Upper lobe of left lung (tissue), 6 donors: ENCODE data around the gene CACNA1F. TPM values are rescaled to one million over a fixed set of nuclear protein-coding genes. Genes with fewer than 3 reads are reported as not detected.

Experiments used
- ATAC-seq, 2 donors: fragments of 200-7000 bp; cut with Tn5 transposase; one replicate each; pipeline ENCODE4 v1.9.1; 2022; ENCODE audit warnings: mild to moderate bottlenecking in 2 of 2, moderate library complexity in 2 of 2; ENCODE audit not compliant: low FRiP score in 2 of 2
- DNase-seq, 2 donors: peaks; one replicate each; pipeline ENCODE4 v3.0.0-alpha.2; 2019 to 2020
- H3K27ac ChIP-seq, 4 donors: fragments of 200-600 bp; sonication (generic); one replicate each; pipeline ENCODE4 v1.5.1; 2016 to 2019
- H3K27me3 ChIP-seq, 4 donors: fragments of 200-600 bp; sonication (generic); one replicate each; pipeline ENCODE4 v1.5.1; 2017 to 2019
- H3K36me3 ChIP-seq, 4 donors: fragments of 200-600 bp; sonication (generic); one replicate each; pipeline ENCODE4 v1.5.1; 2016 to 2019
- H3K4me1 ChIP-seq, 4 donors: fragments of 200-600 bp; sonication (generic); one replicate each; pipeline ENCODE4 v1.5.1; 2018 to 2019
- H3K4me3 ChIP-seq, 4 donors: fragments of 200-600 bp; sonication (generic); one replicate each; pipeline ENCODE4 v1.5.1; 2017 to 2019; ENCODE audit warnings: mild to moderate bottlenecking in 2 of 4, moderate library complexity in 1 of 4
- H3K9me3 ChIP-seq, 4 donors: fragments of 200-600 bp; sonication (generic); one replicate each; pipeline ENCODE4 v1.5.1; 2018 to 2019
- EP300 ChIP-seq, 4 donors: sonication (generic); formaldehyde crosslinking; IDR thresholded peaks; one replicate each; pipeline ENCODE4 v1.5.1; 2017; ENCODE audit warnings: antibody characterized with exemption in 4 of 4, control low read depth in 2 of 4
- POLR2A ChIP-seq, 4 donors: fragments of 450-650 bp; IDR thresholded peaks; one replicate each; pipeline ENCODE4 v1.5.1; 2016 to 2017; ENCODE audit warnings: antibody characterized with exemption in 4 of 4, mild to moderate bottlenecking in 2 of 4
- POLR2AphosphoS5 ChIP-seq, 2 donors: sonication (generic); formaldehyde crosslinking; IDR thresholded peaks; one replicate each; pipeline ENCODE4 v1.5.1; 2017; ENCODE audit warnings: antibody characterized with exemption in 2 of 2
- WGBS, 2 donors: methylation state at CpG; one replicate each; pipeline ENCODE4 v1.1.5; 2017 to 2018; 5-methylcytosine and 5-hydroxymethylcytosine counted together
- total RNA-seq, 6 donors: library from RNA; depleted of rRNA in 4 of 6; stranded (reverse); fragments of >200 nt in 4 of 6; gene quantifications; one replicate each; pipeline versions ENCODE4 v1.1.0 to v1.2.1, GENCODE V29; 2016 to 2021
- TF ChIP-seq, protein P1 (sequence below), 6 experiments: fragments of 450-650 bp in 4 of 6; fragments of 200-600 bp in 2 of 6; sonication (generic) in 2 of 6; IDR thresholded peaks; one replicate each; pipeline ENCODE4 v1.5.1; 2016 to 2019; ENCODE audit warnings: antibody characterized with exemption in 6 of 6
- donor health status: DM: no; HTN: no; CAD: no; lungs with moderate emphysema.
- donor health status: DM: no; HTN: yes; CAD: no; lungs with severe emphysema.

Gene CACNA1F
- total RNA-seq, 6 donors from 2014 or later, result 0.46 to 6.3 (median 1.7) TPM

DNA sequence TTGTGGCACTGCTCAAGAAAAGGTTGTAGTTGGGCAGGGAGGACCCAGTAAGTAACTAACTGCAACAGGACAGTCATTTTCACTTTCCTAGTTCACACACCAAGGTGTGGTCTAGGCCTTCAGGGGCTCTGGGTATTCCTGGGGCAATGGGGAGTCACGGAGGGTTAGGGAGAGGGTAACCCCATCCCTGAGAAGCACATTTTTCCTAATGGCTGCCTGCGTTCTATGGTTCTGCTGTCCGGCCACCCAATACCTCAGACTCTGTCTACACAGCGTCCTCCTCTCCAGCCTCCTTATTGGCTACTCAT is 35.5 kb upstream of the CACNA1F start:
- Histone ChIP-seq H3K27me3 (no peaks in the 10 kb centered on the region), H3K4me3 (peak overlapping the region; percentile 8 to 85 (median 60)), H3K9me3 (peaks cover 0 to 7% (median 0%) of the 10 kb centered on the region in 4 donors), H3K36me3 (no peaks in the 10 kb centered on the region), H3K27ac (peak overlapping the region; percentile 83 to 96 (median 93)), H3K4me1 (peaks cover 7 to 30% (median 20%) of the 10 kb centered on the region in 4 donors)
- no peak for DNase-seq
- no peak for ATAC-seq
- WGBS, 2 donors, result 8 to 37% methylated on average over 2 to 4 of the region's 4 CpGs
- TF ChIP-seq POLR2AphosphoS5 (IDR thresholded peaks at IDR 0.05), result no peak
- no peak for TF ChIP-seq EP300 (IDR thresholded peaks at IDR 0.05)
- no peak for TF ChIP-seq POLR2A (IDR thresholded peaks at IDR 0.05)
- TF ChIP-seq, protein P1, sequence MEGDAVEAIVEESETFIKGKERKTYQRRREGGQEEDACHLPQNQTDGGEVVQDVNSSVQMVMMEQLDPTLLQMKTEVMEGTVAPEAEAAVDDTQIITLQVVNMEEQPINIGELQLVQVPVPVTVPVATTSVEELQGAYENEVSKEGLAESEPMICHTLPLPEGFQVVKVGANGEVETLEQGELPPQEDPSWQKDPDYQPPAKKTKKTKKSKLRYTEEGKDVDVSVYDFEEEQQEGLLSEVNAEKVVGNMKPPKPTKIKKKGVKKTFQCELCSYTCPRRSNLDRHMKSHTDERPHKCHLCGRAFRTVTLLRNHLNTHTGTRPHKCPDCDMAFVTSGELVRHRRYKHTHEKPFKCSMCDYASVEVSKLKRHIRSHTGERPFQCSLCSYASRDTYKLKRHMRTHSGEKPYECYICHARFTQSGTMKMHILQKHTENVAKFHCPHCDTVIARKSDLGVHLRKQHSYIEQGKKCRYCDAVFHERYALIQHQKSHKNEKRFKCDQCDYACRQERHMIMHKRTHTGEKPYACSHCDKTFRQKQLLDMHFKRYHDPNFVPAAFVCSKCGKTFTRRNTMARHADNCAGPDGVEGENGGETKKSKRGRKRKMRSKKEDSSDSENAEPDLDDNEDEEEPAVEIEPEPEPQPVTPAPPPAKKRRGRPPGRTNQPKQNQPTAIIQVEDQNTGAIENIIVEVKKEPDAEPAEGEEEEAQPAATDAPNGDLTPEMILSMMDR (IDR thresholded peaks at IDR 0.05), result no peak

DNA sequence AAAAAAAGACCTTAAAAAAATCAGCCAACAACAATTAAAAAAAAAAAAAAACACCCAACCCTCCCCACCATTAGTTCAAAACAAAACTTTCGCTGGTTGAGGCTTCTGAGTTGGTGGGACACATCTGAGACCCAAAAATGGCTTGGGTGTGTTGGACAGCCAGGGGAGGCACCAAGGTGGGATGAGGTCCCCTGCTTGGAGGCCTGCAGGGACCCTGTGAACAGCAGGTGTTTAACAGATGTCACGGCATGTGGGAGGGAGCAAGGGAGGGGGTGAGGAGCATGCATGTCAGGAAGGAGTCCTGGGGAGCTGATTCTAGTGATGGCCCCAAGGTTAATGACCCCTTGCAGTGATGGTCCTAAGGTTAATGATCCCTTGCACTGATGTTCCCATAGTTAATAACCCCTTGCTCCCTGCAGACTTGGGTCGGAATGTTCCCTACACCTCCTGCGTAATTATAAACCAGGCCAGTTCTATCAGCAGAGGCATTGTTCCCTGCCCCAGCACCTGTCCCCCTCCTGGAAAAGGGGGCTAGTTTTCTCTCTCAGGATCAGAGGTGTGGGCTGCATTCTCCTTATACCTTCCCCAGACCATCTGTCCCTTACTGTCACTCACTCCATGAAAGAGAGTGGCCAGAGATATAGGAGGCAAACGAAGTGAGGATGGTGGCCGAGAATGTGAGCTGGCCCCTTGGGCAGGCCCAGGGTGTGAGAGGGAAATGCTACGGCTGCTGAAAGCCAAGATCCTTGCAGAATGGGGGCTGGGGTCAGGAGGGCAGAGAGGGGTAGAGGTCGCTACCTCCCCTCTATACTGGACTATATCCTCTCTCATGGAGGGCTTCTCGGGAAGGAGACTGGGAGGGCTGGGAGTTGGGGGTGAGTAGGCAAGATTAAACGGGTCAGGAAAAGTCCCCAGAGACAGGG is 33.6 kb upstream of the CACNA1F start:
- Histone ChIP-seq H3K27me3 (no peaks in the 10 kb centered on the region), H3K36me3 (no peaks in the 10 kb centered on the region), H3K9me3 (peaks cover 0 to 7% (median 0%) of the 10 kb centered on the region in 4 donors), H3K4me1 (peaks cover 0 to 16% (median 14%) of the 10 kb centered on the region in 4 donors), H3K4me3 (no peak overlapping the region), H3K27ac (no peak overlapping the region)
- no peak for TF ChIP-seq POLR2AphosphoS5 (IDR thresholded peaks at IDR 0.05)
- TF ChIP-seq POLR2A (IDR thresholded peaks at IDR 0.05), result no peak
- TF ChIP-seq, protein P1 (IDR thresholded peaks at IDR 0.05), result no peak
- no peak for TF ChIP-seq EP300 (IDR thresholded peaks at IDR 0.05)
- no peak for DNase-seq
- WGBS, 2 donors, result 85 to 90% methylated on average over 8 to 10 of the region's 10 CpGs
- no peak for ATAC-seq

DNA sequence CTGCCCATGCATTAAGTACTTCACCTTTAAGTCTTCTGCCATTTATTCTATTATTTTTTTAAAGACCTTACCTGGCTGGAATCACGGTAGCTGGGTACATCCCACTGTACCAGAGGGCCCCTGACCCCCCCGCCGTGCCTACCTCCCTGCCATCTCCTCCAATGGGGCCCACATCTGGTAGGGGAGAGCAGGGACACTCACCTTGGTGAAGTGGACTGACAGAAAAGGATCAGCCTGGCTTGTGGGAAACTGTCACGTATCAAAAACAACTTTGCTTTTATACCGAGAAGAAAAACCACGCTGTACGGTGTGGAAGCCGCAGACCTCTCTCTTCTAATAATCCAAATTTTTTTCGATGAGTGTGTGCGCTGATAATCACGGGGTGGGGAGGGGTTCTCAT is 31.3 kb upstream of the CACNA1F start, which contains the start of gene FOXP3:
Gene FOXP3, minus strand, starts transcription at position 251 of the 400 bp plus-strand sequence. CDS start 6,205 bp downstream, outside the sequence.
- ATAC-seq, result no peak
- 76 to 82% methylated on average over 11 of the region's 11 CpGs for WGBS, 2 donors
- no peak for DNase-seq
- H3K27me3 ChIP-seq, result no peaks in the 10 kb centered on the region
- no peak within 1 kb of the TSS for H3K27ac ChIP-seq
- no peaks in the 10 kb centered on the region for H3K4me1 ChIP-seq
- H3K36me3 ChIP-seq, result no peaks in the 10 kb centered on the region
- TF ChIP-seq POLR2AphosphoS5 (IDR thresholded peaks at IDR 0.05) (no peak), POLR2A (IDR thresholded peaks at IDR 0.05) (no peak), EP300 (IDR thresholded peaks at IDR 0.05) (no peak)
- TF ChIP-seq, protein P1 (IDR thresholded peaks at IDR 0.05), result no peak
- H3K9me3 ChIP-seq, result no peaks in the 10 kb centered on the region
- no peak within 1 kb of the TSS for H3K4me3 ChIP-seq

DNA sequence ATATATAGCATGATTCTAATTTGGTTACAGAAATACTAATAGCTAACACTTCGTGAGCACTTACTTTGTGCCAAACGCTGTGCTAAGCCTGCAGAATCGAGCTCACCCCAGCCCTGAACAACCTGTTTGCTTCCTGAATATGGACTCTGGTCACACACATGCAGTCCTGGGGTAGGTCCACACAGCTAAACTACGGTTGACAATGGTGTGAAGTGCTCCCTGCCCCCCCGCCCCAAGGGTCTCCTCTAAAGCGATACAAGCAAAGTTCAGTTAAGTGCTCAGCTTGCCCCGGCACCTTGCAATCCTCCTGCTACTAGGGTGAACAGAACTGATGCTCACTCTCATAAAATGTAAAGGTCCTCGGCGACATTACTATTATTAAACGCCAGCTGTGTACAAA is 30.5 kb upstream of the CACNA1F start:
- H3K4me1 ChIP-seq, result no peaks in the 10 kb centered on the region
- H3K27me3 ChIP-seq, result no peaks in the 10 kb centered on the region
- DNase-seq (no peak), ATAC-seq (no peak)
- no peak overlapping the region for H3K27ac ChIP-seq
- no peak overlapping the region for H3K4me3 ChIP-seq
- H3K9me3 ChIP-seq, result no peaks in the 10 kb centered on the region
- H3K36me3 ChIP-seq, result no peaks in the 10 kb centered on the region
- WGBS, 2 donors, result 80 to 81% methylated on average over 8 to 10 of the region's 10 CpGs
- TF ChIP-seq, protein P1 (IDR thresholded peaks at IDR 0.05), result no peak
- TF ChIP-seq EP300 (IDR thresholded peaks at IDR 0.05), result no peak
- TF ChIP-seq POLR2AphosphoS5 (IDR thresholded peaks at IDR 0.05), result no peak
- no peak for TF ChIP-seq POLR2A (IDR thresholded peaks at IDR 0.05)
